ENCODE measurements around the gene MYO19. TPM values are rescaled to one million over a fixed set of nuclear protein-coding genes. Genes with fewer than 3 reads are reported as not detected.

The MYO19 gene
- total and polyA plus RNA-seq, 2 of the 8 experiments (the other 6 are each of a cell fraction or from before 2014, with no cell fraction given): 126 to 163 TPM

- no peak for TF ChIP-seq NRF1 (IDR thresholded peaks at IDR 0.05; ENCODE audit: low read depth, low read length)
- TF ChIP-seq NANOG (IDR thresholded peaks at IDR 0.05; ENCODE audit: insufficient read depth, low read depth, low read length, poor library complexity, severe bottlenecking): no peak
- TF ChIP-seq POLR2AphosphoS5 (IDR thresholded peaks at IDR 0.05; ENCODE audit: low read depth, low read length): peak; percentile 69
- peak; percentile 88 for TF ChIP-seq CHD2 (IDR thresholded peaks at IDR 0.05; ENCODE audit: low read length)
These were observed 11.1 kb upstream of the MYO19 start (continued) for GRCh38 chr17:36545465-36546417.

All from H1 (cell line).